K562 (cell line): ENCODE results near the gene GPR153. TPM values are rescaled to one million over a fixed set of nuclear protein-coding genes. Genes with fewer than 3 reads are reported as not detected.

Experiments
- ATAC-seq: fragments of 200-7000 bp; cut with Tn5 transposase; 3 replicates; pipeline ENCODE4 v1.9.1; 2020; ENCODE audit warnings: moderate library complexity
- BruUV-seq: library from RNA; stranded (reverse); fragments of 400-500 nt; replicated peaks from 2 replicates; lab custom pipeline; 2021; lab: Mats Ljungman, UMichigan
- CTCF ChIA-PET: fragments of 300-600 bp; formaldehyde crosslinking; extraction: SDS; loops from one replicate; lab custom pipeline; 2021; ENCODE audit warnings: low intra/inter-chr PET ratio; lab: Yijun Ruan, JAX
- POLR2A ChIA-PET: fragments of 300-600, 350-650 bp; sonication (Branson Sonifier 250); formaldehyde crosslinking; extraction: SDS; loops from one replicate; lab custom pipeline; 2021; ENCODE audit warnings: antibody characterized with exemption, inconsistent platforms; lab: Yijun Ruan, JAX
- DNase-seq, 4 experiments: peaks; one replicate each; pipeline versions ENCODE4 v3.0.0 to v3.0.0-alpha.2; 2011 to 2018; ENCODE audit warnings: low spot score in 3 of 4, mixed read lengths in 3 of 4; ENCODE audit errors: extremely low read depth in 1 of 4
- FAIRE-seq: peaks from 2 replicates; lab custom pipeline; 2011; peaks lifted over from hg19 to GRCh38; lab: Jason Lieb, UNC
- H2AFZ ChIP-seq: 2 replicates; pipeline ENCODE4 v1.6.0; 2011; ENCODE audit warnings: low read depth, low read length, control low read depth, inconsistent platforms
- H3K27ac ChIP-seq: fragments of 200-600 bp; 3 replicates; pipeline ENCODE4 v1.8.0; 2011; ENCODE audit warnings: low read depth, mild to moderate bottlenecking, control low read depth, inconsistent platforms, low read length, moderate library complexity, mixed read lengths; ENCODE audit errors: extremely low read depth
- H3K27me3 ChIP-seq, 2 experiments: fragments of 300-600 bp in 1 of 2; 2 replicates in 1 of 2; 3 replicates in 1 of 2; pipeline versions ENCODE4 v1.6.0 to v1.8.0; 2011; ENCODE audit warnings: inconsistent platforms in 2 of 2, low read length in 2 of 2, mild to moderate bottlenecking in 1 of 2, mixed read lengths in 1 of 2, moderate library complexity in 1 of 2; ENCODE audit not compliant: control insufficient read depth in 2 of 2, insufficient read depth in 2 of 2
- H3K36me3 ChIP-seq: fragments of 300-600 bp; 3 replicates; pipeline ENCODE4 v1.8.0; 2011; ENCODE audit warnings: mild to moderate bottlenecking, low read length, inconsistent platforms; ENCODE audit not compliant: control insufficient read depth, insufficient read depth
- H3K4me1 ChIP-seq, 2 experiments: fragments of 200-600 bp in 1 of 2; replicated peaks in 1 of 2; 2 replicates in 1 of 2; 3 replicates in 1 of 2; pipeline versions ENCODE4 v1.5.1 to v1.8.0; 2011; ENCODE audit warnings: inconsistent platforms in 2 of 2, low read length in 2 of 2, mild to moderate bottlenecking in 1 of 2, mixed read lengths in 1 of 2, moderate library complexity in 1 of 2; ENCODE audit not compliant: control insufficient read depth in 2 of 2, insufficient read depth in 2 of 2
- H3K4me2 ChIP-seq: 2 replicates; pipeline ENCODE4 v1.6.1; 2011; ENCODE audit warnings: low read length, control low read depth, inconsistent platforms, mixed read lengths; ENCODE audit not compliant: insufficient read depth
- H3K4me3 ChIP-seq: fragments of 200-600 bp; sonication (generic), shearing (Covaris generic); 2 replicates; pipeline ENCODE4 v1.5.1; 2016; ENCODE audit warnings: control low read depth, inconsistent platforms
- H3K79me2 ChIP-seq: fragments of 200-600 bp; 3 replicates; pipeline ENCODE4 v1.8.0; 2011; ENCODE audit warnings: low read length, inconsistent platforms; ENCODE audit not compliant: control insufficient read depth, insufficient read depth
- H3K9ac ChIP-seq, 2 experiments: 2 replicates each; pipeline versions ENCODE4 v1.6.0 to v1.6.1; 2011; ENCODE audit warnings: low read depth in 2 of 2, low read length in 2 of 2, control low read depth in 1 of 2, inconsistent platforms in 1 of 2, mild to moderate bottlenecking in 1 of 2, mixed read lengths in 1 of 2; ENCODE audit not compliant: insufficient read depth in 1 of 2
- H3K9me1 ChIP-seq: one replicate; pipeline ENCODE4 v1.6.0; 2011; ENCODE audit warnings: inconsistent platforms, mild to moderate bottlenecking, low read length, moderate library complexity; ENCODE audit not compliant: control insufficient read depth, insufficient read depth
- H3K9me3 ChIP-seq: replicated peaks from 2 replicates; pipeline ENCODE4 v1.5.1; 2011; ENCODE audit warnings: low read depth, low read length, inconsistent platforms; ENCODE audit not compliant: control insufficient read depth, insufficient read depth
- H4K20me1 ChIP-seq: replicated peaks from 2 replicates; pipeline ENCODE4 v1.6.1; 2011; ENCODE audit warnings: low read length, inconsistent platforms, mixed read lengths; ENCODE audit not compliant: control insufficient read depth, insufficient read depth
- ETV1 ChIP-seq: fragments of 450-650 bp; conservative IDR thresholded peaks from 2 replicates; pipeline ENCODE4 v1.6.1; 2016; ENCODE audit warnings: missing genetic modification characterization, control low read depth, low read depth, missing compliant biosample characterization
- HNRNPLL ChIP-seq: fragments of 200-400 bp; formaldehyde crosslinking; IDR thresholded peaks from 2 replicates; pipeline ENCODE4 v1.6.1; 2017; ENCODE audit warnings: low read length, low read depth, mild to moderate bottlenecking; ENCODE audit not compliant: poor library complexity, severe bottlenecking
- ZBTB17 ChIP-seq: fragments of 450-650 bp; formaldehyde crosslinking; IDR thresholded peaks from 2 replicates; pipeline ENCODE4 v1.4.0; 2020; ENCODE audit warnings: mild to moderate bottlenecking
- WGBS: fragments of 100-300 bp; shearing (Covaris generic); methylation state at CpG from one replicate; pipeline ENCODE4 v1.1.6; 2016; ENCODE audit warnings: low coverage, mixed read lengths; ENCODE audit not compliant: insufficient coverage; ENCODE audit errors: missing lambda C conversion rate; 5-methylcytosine and 5-hydroxymethylcytosine counted together
- in situ Hi-C: fragments of 300-500 bp; cut with MboI; formaldehyde crosslinking; loops from 4 replicates; pipeline ENCODE4 v1.15.0; 2018; ENCODE audit warnings: inconsistent platforms, mixed read lengths
- intact Hi-C: fragments of 100-400 bp; cut with micrococcal nuclease; formaldehyde crosslinking; loops from 2 replicates; pipeline ENCODE4 v1.14.2; 2022
- polyA plus RNA-seq, 8 experiments: library from polyadenylated mRNA; depleted of rRNA in 4 of 8; stranded (reverse) in 5 of 8; unstranded in 3 of 8; fragments of >200 nt; fragmentation: Nextera tagmentation in 2 of 8; fragmentation: Illumina TruSeq in 1 of 8; extraction: Ambion mirVana in 2 of 8; extraction: Trizol in 1 of 8; gene quantifications; 2 replicates each; pipeline versions ENCODE4 v1.2.1 to v1.2.3, GENCODE V29; 2011 to 2014; ENCODE audit warnings: inconsistent platforms in 1 of 8, missing spikeins in 1 of 8
- total RNA-seq, 7 experiments: library from RNA; depleted of rRNA in 6 of 7; stranded (reverse); fragments of >200 nt in 6 of 7; fragmentation: Illumina TruSeq in 2 of 7; extraction: Trizol in 2 of 7; gene quantifications; 2 replicates each; pipeline versions ENCODE4 v1.2.1 to v1.2.3, GENCODE V29; 2011 to 2021; ENCODE audit warnings: low replicate concordance in 1 of 7
- TF ChIP-seq, protein P1 (sequence below): fragments of 450-650 bp; formaldehyde crosslinking; IDR thresholded peaks from 2 replicates; pipeline ENCODE4 v1.4.0; 2022; ENCODE audit warnings: missing genetic modification characterization
- TF ChIP-seq, protein P2 (sequence below): fragments of 450-650 bp; IDR thresholded peaks from 2 replicates; pipeline ENCODE4 v1.6.1; 2017; ENCODE audit warnings: antibody characterized with exemption, mild to moderate bottlenecking

Gene GPR153
- total and polyA plus RNA-seq, 9 of the 15 experiments (the other 6 are each of a cell fraction or from before 2014, with no cell fraction given): 0.01 to 1.5 (median 0.51) TPM

DNA sequence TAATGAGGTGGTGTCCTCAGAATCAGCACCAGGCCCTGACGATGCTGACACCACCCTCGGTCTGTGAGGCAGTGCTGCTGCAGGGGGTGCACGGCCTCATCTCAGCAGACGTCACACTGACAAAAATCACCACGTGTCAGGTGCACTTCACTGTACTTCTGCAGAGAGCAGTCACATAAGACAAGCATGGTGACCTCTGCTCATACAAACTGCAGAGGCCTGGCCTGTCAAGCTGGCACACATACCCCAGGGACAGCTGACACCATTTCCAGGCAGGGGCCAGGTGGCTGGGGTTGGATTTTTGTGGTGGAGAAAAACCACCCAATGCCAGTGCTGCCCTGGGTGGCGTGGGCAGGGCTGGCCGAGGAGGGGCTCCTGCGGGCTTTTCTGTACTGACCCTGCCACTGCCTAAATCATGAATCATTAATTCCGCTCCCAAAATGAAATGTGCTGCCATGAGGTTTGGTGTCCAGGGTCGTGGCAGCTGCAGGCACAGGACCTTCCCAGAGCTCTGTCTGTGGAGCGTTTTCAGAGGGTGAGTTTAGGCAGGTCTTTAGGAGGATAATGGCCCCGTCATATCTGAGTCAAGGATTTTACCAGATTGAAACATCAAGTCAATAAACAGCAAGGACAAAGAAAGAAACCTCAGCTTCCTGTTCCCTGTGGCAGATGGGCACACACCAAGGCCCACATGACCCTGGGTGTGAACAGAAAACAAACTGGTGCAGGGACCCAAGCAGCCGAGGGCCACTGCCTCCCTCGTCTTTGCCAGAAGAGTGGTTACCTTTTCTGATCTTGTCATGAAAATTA is 33.4 kb upstream of the GPR153 start (continued):
- TF ChIP-seq, protein P1, sequence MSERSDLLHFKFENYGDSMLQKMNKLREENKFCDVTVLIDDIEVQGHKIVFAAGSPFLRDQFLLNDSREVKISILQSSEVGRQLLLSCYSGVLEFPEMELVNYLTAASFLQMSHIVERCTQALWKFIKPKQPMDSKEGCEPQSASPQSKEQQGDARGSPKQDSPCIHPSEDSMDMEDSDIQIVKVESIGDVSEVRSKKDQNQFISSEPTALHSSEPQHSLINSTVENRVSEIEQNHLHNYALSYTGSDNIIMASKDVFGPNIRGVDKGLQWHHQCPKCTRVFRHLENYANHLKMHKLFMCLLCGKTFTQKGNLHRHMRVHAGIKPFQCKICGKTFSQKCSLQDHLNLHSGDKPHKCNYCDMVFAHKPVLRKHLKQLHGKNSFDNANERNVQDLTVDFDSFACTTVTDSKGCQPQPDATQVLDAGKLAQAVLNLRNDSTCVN (CRISPR knock-in tag): no peak
- TF ChIP-seq, all 486 proteins: peak for 0

DNA sequence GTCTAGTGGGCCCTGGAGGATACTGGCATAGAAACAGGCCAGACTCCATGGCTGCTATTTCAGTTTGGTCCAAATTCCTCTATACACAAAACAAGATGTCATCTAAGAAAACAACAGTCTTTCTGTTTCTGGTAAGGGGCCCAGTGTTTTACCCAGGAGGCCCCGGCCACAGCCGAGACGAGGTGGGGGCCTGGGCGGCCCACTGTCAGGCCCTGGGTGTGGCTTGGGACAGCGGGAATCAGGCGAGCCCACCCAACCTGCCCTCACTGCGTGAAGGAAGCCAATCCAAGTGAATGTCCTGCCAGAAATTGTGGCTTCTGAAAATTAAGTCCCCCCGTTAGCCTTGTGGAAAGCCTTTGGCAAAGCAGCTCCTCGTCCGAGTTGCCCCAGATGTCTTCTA is 31.2 kb upstream of the GPR153 start:
- H3K4me1 ChIP-seq: peaks cover 0 to 8% of the 10 kb centered on the region in 2 experiments; a peak in 1 of 5 replicates
- ATAC-seq (no peak), FAIRE-seq (no peak), DNase-seq (no peak)
- H3K9ac ChIP-seq: no peak overlapping the region
- peaks cover 11% of the 10 kb centered on the region; the same call in 2 of the 3 replicates for H3K36me3 ChIP-seq
- no TSS peak for BruUV-seq
- H3K4me3 ChIP-seq: no peak overlapping the region
- no peak overlapping the region for H3K27ac ChIP-seq
- no peak overlapping the region for H2AFZ ChIP-seq
- in situ Hi-C loops: no loop called here
- H3K79me2 ChIP-seq: no peaks in the 10 kb centered on the region
- intact Hi-C loops: no loop called here
- H3K9me3 ChIP-seq: no peaks in the 10 kb centered on the region
- 82% methylated on average over 10 of the region's 10 CpGs for WGBS
- no peaks in the 10 kb centered on the region for H3K27me3 ChIP-seq
- no peak overlapping the region for H3K4me2 ChIP-seq
- H3K9me1 ChIP-seq: no peaks in the 10 kb centered on the region
- POLR2A ChIA-PET: interaction anchor here (1.6 kb wide), 1 partner anchor 26 kb away, joined by 3 read pairs; no protein-coding TSS in a partner anchor
- CTCF ChIA-PET: interaction anchor here (0.5 kb wide), 1 partner anchor 111 kb away, joined by 3 read pairs; no protein-coding TSS in a partner anchor
- H4K20me1 ChIP-seq: peaks cover 17% of the 10 kb centered on the region
- no peak for TF ChIP-seq HNRNPLL
- TF ChIP-seq, protein P2, sequence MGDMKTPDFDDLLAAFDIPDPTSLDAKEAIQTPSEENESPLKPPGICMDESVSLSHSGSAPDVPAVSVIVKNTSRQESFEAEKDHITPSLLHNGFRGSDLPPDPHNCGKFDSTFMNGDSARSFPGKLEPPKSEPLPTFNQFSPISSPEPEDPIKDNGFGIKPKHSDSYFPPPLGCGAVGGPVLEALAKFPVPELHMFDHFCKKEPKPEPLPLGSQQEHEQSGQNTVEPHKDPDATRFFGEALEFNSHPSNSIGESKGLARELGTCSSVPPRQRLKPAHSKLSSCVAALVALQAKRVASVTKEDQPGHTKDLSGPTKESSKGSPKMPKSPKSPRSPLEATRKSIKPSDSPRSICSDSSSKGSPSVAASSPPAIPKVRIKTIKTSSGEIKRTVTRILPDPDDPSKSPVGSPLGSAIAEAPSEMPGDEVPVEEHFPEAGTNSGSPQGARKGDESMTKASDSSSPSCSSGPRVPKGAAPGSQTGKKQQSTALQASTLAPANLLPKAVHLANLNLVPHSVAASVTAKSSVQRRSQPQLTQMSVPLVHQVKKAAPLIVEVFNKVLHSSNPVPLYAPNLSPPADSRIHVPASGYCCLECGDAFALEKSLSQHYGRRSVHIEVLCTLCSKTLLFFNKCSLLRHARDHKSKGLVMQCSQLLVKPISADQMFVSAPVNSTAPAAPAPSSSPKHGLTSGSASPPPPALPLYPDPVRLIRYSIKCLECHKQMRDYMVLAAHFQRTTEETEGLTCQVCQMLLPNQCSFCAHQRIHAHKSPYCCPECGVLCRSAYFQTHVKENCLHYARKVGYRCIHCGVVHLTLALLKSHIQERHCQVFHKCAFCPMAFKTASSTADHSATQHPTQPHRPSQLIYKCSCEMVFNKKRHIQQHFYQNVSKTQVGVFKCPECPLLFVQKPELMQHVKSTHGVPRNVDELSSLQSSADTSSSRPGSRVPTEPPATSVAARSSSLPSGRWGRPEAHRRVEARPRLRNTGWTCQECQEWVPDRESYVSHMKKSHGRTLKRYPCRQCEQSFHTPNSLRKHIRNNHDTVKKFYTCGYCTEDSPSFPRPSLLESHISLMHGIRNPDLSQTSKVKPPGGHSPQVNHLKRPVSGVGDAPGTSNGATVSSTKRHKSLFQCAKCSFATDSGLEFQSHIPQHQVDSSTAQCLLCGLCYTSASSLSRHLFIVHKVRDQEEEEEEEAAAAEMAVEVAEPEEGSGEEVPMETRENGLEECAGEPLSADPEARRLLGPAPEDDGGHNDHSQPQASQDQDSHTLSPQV: no peak
- TF ChIP-seq ETV1 (tag): no peak
- TF ChIP-seq ZBTB17: no peak
